Ishikawa (cell line): Measurements from ENCODE around the gene PHLDA2.

ENCODE experiments used
- CEBPB ChIP-seq: IDR thresholded peaks from 2 replicates; pipeline ENCODE4 v1.6.1; 2012
- CREB1 ChIP-seq: IDR thresholded peaks from 2 replicates; pipeline ENCODE4 v1.6.1; 2012; ENCODE audit warnings: low read depth
- EGR1 ChIP-seq: IDR thresholded peaks from 2 replicates; pipeline ENCODE4 v1.6.1; 2012
- FOXM1 ChIP-seq: IDR thresholded peaks from 2 replicates; pipeline ENCODE4 v1.6.1; 2012; ENCODE audit warnings: low read depth, borderline replicate concordance
- NFIC ChIP-seq: IDR thresholded peaks from 2 replicates; pipeline ENCODE4 v1.6.1; 2012
- RAD21 ChIP-seq: IDR thresholded peaks from 2 replicates; pipeline ENCODE4 v1.6.1; 2012; ENCODE audit warnings: low read depth
- TAF1 ChIP-seq: IDR thresholded peaks from 2 replicates; pipeline ENCODE4 v1.6.1; 2012; ENCODE audit warnings: low read depth, mild to moderate bottlenecking
- YY1 ChIP-seq: IDR thresholded peaks from 2 replicates; pipeline ENCODE4 v1.6.1; 2012; ENCODE audit warnings: low read depth
- ZBTB7A ChIP-seq: IDR thresholded peaks from 2 replicates; pipeline ENCODE4 v1.6.1; 2012; ENCODE audit warnings: low read depth
- TF ChIP-seq, protein P1 (sequence below): IDR thresholded peaks from 2 replicates; pipeline ENCODE4 v1.6.1; 2012
- TF ChIP-seq, protein P2 (sequence below): IDR thresholded peaks from 2 replicates; pipeline ENCODE4 v1.6.1; 2012
- TF ChIP-seq, protein P3 (sequence below): IDR thresholded peaks from 2 replicates; pipeline ENCODE4 v1.6.1; 2012; ENCODE audit warnings: low read depth, mild to moderate bottlenecking

DNA sequence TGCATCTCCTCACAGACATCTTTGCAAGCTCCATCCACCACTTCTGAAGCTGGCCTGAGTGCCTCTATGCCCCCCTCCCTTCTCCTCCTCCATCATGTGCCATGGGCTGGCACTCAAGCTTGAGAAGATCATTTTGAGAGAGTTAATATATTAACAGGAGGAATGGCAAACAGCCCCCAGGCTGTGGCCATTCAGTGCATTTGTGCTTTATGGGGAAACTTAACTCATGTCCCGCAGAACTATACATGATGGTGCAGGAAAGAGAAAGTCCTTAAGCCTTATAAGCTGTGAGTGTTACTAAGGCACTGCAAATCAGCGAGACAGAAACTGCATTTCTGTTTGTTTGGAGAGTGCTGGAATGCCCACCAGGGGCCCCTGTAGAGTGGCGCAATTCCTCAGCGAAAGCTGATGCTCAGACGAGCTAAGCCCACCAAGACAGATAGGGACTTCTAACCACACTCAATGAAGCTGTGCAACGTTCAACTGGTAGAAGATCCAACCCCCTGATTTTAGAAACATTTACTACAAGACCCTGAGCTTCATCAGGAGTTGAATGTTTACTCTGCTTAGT, 26.8 kb upstream of the PHLDA2 start:
- TF ChIP-seq NFIC (no peak), TAF1 (no peak), ZBTB7A (no peak), YY1 (no peak), CEBPB (no peak), RAD21 (no peak), FOXM1 (no peak), EGR1 (no peak), CREB1 (no peak)
- TF ChIP-seq, protein P1, sequence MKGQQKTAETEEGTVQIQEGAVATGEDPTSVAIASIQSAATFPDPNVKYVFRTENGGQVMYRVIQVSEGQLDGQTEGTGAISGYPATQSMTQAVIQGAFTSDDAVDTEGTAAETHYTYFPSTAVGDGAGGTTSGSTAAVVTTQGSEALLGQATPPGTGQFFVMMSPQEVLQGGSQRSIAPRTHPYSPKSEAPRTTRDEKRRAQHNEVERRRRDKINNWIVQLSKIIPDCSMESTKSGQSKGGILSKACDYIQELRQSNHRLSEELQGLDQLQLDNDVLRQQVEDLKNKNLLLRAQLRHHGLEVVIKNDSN = no peak
- TF ChIP-seq, protein P2, sequence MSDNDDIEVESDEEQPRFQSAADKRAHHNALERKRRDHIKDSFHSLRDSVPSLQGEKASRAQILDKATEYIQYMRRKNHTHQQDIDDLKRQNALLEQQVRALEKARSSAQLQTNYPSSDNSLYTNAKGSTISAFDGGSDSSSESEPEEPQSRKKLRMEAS = no peak
- TF ChIP-seq, protein P3, sequence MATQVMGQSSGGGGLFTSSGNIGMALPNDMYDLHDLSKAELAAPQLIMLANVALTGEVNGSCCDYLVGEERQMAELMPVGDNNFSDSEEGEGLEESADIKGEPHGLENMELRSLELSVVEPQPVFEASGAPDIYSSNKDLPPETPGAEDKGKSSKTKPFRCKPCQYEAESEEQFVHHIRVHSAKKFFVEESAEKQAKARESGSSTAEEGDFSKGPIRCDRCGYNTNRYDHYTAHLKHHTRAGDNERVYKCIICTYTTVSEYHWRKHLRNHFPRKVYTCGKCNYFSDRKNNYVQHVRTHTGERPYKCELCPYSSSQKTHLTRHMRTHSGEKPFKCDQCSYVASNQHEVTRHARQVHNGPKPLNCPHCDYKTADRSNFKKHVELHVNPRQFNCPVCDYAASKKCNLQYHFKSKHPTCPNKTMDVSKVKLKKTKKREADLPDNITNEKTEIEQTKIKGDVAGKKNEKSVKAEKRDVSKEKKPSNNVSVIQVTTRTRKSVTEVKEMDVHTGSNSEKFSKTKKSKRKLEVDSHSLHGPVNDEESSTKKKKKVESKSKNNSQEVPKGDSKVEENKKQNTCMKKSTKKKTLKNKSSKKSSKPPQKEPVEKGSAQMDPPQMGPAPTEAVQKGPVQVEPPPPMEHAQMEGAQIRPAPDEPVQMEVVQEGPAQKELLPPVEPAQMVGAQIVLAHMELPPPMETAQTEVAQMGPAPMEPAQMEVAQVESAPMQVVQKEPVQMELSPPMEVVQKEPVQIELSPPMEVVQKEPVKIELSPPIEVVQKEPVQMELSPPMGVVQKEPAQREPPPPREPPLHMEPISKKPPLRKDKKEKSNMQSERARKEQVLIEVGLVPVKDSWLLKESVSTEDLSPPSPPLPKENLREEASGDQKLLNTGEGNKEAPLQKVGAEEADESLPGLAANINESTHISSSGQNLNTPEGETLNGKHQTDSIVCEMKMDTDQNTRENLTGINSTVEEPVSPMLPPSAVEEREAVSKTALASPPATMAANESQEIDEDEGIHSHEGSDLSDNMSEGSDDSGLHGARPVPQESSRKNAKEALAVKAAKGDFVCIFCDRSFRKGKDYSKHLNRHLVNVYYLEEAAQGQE = no peak
